HCT116 (cell line): ENCODE results near the gene UGT1A9. TPM values are rescaled to one million over a fixed set of nuclear protein-coding genes. Genes with fewer than 3 reads are reported as not detected.

Source experiments
- ATAC-seq: fragments of 200-7000 bp; cut with Tn5 transposase; 2 replicates; pipeline ENCODE4 v1.9.1; 2020; ENCODE audit warnings: mild to moderate bottlenecking, moderate library complexity
- BruUV-seq: library from RNA; stranded (reverse); fragments of 400-500 nt; replicated peaks from 2 replicates; lab custom pipeline; 2021; lab: Mats Ljungman, UMichigan
- CTCF ChIA-PET: fragments of 300-600 bp; sonication (Branson Sonifier 250); formaldehyde crosslinking; loops from one replicate; lab custom pipeline; 2021; ENCODE audit warnings: antibody characterized with exemption; lab: Charles Lee
- POLR2A ChIA-PET: fragments of 300-600, 350-600 bp; sonication (Branson Sonifier 250); formaldehyde crosslinking; loops from one replicate; lab custom pipeline; 2021; ENCODE audit warnings: antibody characterized with exemption; lab: Charles Lee
- RAD21 ChIA-PET, 2 experiments: fragments of 300-600 bp; sonication (Branson Sonifier 250); formaldehyde crosslinking; loops; one replicate each; lab custom pipeline; 2023; ENCODE audit warnings: low total read pairs in 2 of 2; ENCODE audit not compliant: uncharacterized antibody in 2 of 2, unreplicated experiment in 2 of 2, low non-redundant PET in 1 of 2; lab: Charles Lee
- DNase-seq: peaks from one replicate; pipeline ENCODE4 v3.0.0-alpha.2; 2010; ENCODE audit warnings: low read depth, low spot score
- H2AFZ ChIP-seq: fragments of 200-600 bp; shearing (Covaris generic), sonication (generic); 2 replicates; pipeline ENCODE4 v1.6.1; 2017; ENCODE audit warnings: low read depth, mixed run types, mixed read lengths, antibody characterized with exemption, low read length; ENCODE audit not compliant: poor library complexity, severe bottlenecking
- H3K27ac ChIP-seq: 2 replicates; pipeline ENCODE4 v1.5.1; 2012; ENCODE audit warnings: low read depth, low read length
- H3K27me3 ChIP-seq: fragments of 200-600 bp; sonication (generic); 2 replicates; pipeline ENCODE4 v1.6.1; 2016; ENCODE audit warnings: mixed run types, low read length, mixed read lengths; ENCODE audit not compliant: insufficient read depth
- H3K36me3 ChIP-seq, 2 experiments: fragments of 200-500 bp in 1 of 2; fragments of 200-600 bp in 1 of 2; sonication (Bioruptor generic) in 1 of 2; sonication (generic) in 1 of 2; 2 replicates each; pipeline versions ENCODE4 v1.5.1 to v1.6.1; 2014 to 2016; ENCODE audit warnings: low read length in 2 of 2, inconsistent platforms in 1 of 2, mixed read lengths in 1 of 2, mixed run types in 1 of 2; ENCODE audit not compliant: insufficient read depth in 2 of 2, control insufficient read depth in 1 of 2
- H3K4me1 ChIP-seq, 2 experiments: fragments of 200-600 bp in 1 of 2; sonication (generic) in 1 of 2; 2 replicates each; pipeline versions ENCODE4 v1.5.1 to v1.6.1; 2012 to 2017; ENCODE audit warnings: low read length in 2 of 2, inconsistent platforms in 1 of 2, mild to moderate bottlenecking in 1 of 2, mixed read lengths in 1 of 2, mixed run types in 1 of 2, moderate library complexity in 1 of 2; ENCODE audit not compliant: insufficient read depth in 2 of 2, control insufficient read depth in 1 of 2
- H3K4me2 ChIP-seq: fragments of 200-600 bp; sonication (generic); 2 replicates; pipeline ENCODE4 v1.6.1; 2017; ENCODE audit warnings: mixed run types, low read length, mixed read lengths
- H3K4me3 ChIP-seq, 2 experiments: fragments of 200-600 bp in 1 of 2; sonication (generic) in 1 of 2; replicated peaks in 1 of 2; 2 replicates each; pipeline ENCODE4 v1.5.1; 2011 to 2016; ENCODE audit warnings: low read length in 2 of 2, control low read depth in 1 of 2, low read depth in 1 of 2, mild to moderate bottlenecking in 1 of 2, mixed read lengths in 1 of 2, mixed run types in 1 of 2
- H3K79me2 ChIP-seq: fragments of 200-600 bp; sonication (generic); 2 replicates; pipeline ENCODE4 v1.6.1; 2017; ENCODE audit warnings: mild to moderate bottlenecking, mixed run types, low read length, moderate library complexity, mixed read lengths; ENCODE audit not compliant: insufficient read depth
- H3K9ac ChIP-seq: fragments of 200-600 bp; sonication (generic); 2 replicates; pipeline ENCODE4 v1.6.1; 2016; ENCODE audit warnings: low read length, mixed read lengths
- H3K9me2 ChIP-seq: fragments of 200-600 bp; sonication (generic), shearing (Covaris generic); 2 replicates; pipeline ENCODE4 v1.6.1; 2017; ENCODE audit warnings: mixed run types, mild to moderate bottlenecking, moderate library complexity; ENCODE audit not compliant: insufficient read depth
- H3K9me3 ChIP-seq, 2 experiments: fragments of 200-500 bp in 1 of 2; fragments of 200-600 bp in 1 of 2; sonication (Bioruptor generic) in 1 of 2; sonication (generic) in 1 of 2; 2 replicates each; pipeline ENCODE4 v1.6.1; 2014 to 2017; ENCODE audit warnings: low read length in 2 of 2, mixed read lengths in 2 of 2, inconsistent platforms in 1 of 2, low read depth in 1 of 2, mild to moderate bottlenecking in 1 of 2, mixed run types in 1 of 2, moderate library complexity in 1 of 2; ENCODE audit not compliant: control insufficient read depth in 1 of 2, insufficient read depth in 1 of 2
- H4K20me1 ChIP-seq: fragments of 200-600 bp; sonication (generic), shearing (Covaris generic); 2 replicates; pipeline ENCODE4 v1.6.1; 2017; ENCODE audit warnings: mixed run types, mild to moderate bottlenecking, moderate library complexity; ENCODE audit not compliant: insufficient read depth
- CBX3 ChIP-seq: IDR thresholded peaks from 2 replicates; pipeline ENCODE4 v1.6.1; 2012; ENCODE audit warnings: low read depth
- CEBPB ChIP-seq: IDR thresholded peaks from 2 replicates; pipeline ENCODE4 v1.6.1; 2012; ENCODE audit warnings: low read depth
- EGR1 ChIP-seq: IDR thresholded peaks from 2 replicates; pipeline ENCODE4 v1.6.1; 2012; ENCODE audit warnings: low read depth
- ELF1 ChIP-seq: IDR thresholded peaks from 2 replicates; pipeline ENCODE4 v1.6.1; 2012; ENCODE audit warnings: low read depth, borderline replicate concordance
- EZH2 ChIP-seq: fragments of 200-600 bp; sonication (generic); IDR thresholded peaks from 2 replicates; pipeline ENCODE4 v1.6.1; 2017; ENCODE audit warnings: antibody characterized with exemption, mixed run types
- EZH2phosphoT487 ChIP-seq: fragments of 200-600 bp; IDR thresholded peaks from 2 replicates; pipeline ENCODE4 v1.6.1; 2018; ENCODE audit warnings: antibody characterized with exemption, borderline replicate concordance
- FOSL1 ChIP-seq: IDR thresholded peaks from 2 replicates; pipeline ENCODE4 v1.6.1; 2012; ENCODE audit warnings: low read depth
- JUND ChIP-seq: IDR thresholded peaks from 2 replicates; pipeline ENCODE4 v1.6.1; 2012
- MAX ChIP-seq: IDR thresholded peaks from 2 replicates; pipeline ENCODE4 v1.6.1; 2012
- POLR2A ChIP-seq: IDR thresholded peaks from 2 replicates; pipeline ENCODE4 v1.7.0; 2011; ENCODE audit warnings: borderline replicate concordance; ENCODE audit not compliant: insufficient read depth, insufficient read length; ENCODE audit errors: extremely low read depth
- POLR2AphosphoS5 ChIP-seq: IDR thresholded peaks from 2 replicates; pipeline ENCODE4 v1.6.1; 2011; ENCODE audit warnings: mild to moderate bottlenecking, low read depth, low read length, moderate library complexity
- RAD21 ChIP-seq: IDR thresholded peaks from 2 replicates; pipeline ENCODE4 v1.6.1; 2012; ENCODE audit warnings: low read depth, mild to moderate bottlenecking
- REST ChIP-seq: IDR thresholded peaks from 2 replicates; pipeline ENCODE4 v1.6.1; 2012; ENCODE audit warnings: low read depth
- SIN3A ChIP-seq: IDR thresholded peaks from 2 replicates; pipeline ENCODE4 v1.6.1; 2012; ENCODE audit warnings: low read depth
- SP1 ChIP-seq: IDR thresholded peaks from 2 replicates; pipeline ENCODE4 v1.6.1; 2012; ENCODE audit warnings: low read depth
- SRF ChIP-seq: IDR thresholded peaks from 2 replicates; pipeline ENCODE4 v1.6.1; 2012; ENCODE audit warnings: low read depth
- TCF7L2 ChIP-seq: IDR thresholded peaks from 2 replicates; pipeline ENCODE4 v1.7.0; 2011; ENCODE audit warnings: borderline replicate concordance, inconsistent platforms; ENCODE audit not compliant: insufficient read depth, insufficient read length; ENCODE audit errors: extremely low read depth
- YY1 ChIP-seq: IDR thresholded peaks from 2 replicates; pipeline ENCODE4 v1.6.1; 2011; ENCODE audit warnings: low read length, low read depth, moderate library complexity, mild to moderate bottlenecking; ENCODE audit not compliant: insufficient replicate concordance; ENCODE audit errors: extremely low read depth
- ZFX ChIP-seq: fragments of 450-650 bp; IDR thresholded peaks from 2 replicates; pipeline ENCODE4 v1.6.1; 2017
- ZNF274 ChIP-seq: fragments of 200-500 bp; sonication (Bioruptor generic); IDR thresholded peaks from 2 replicates; pipeline ENCODE4 v1.6.1; 2014; ENCODE audit warnings: mild to moderate bottlenecking, low read depth, low read length, inconsistent platforms
- intact Hi-C: fragments of 100-400 bp; cut with micrococcal nuclease; formaldehyde crosslinking; loops from 2 replicates; pipeline ENCODE4 v1.10.0; 2022
- total RNA-seq: library from RNA; stranded (reverse); gene quantifications from one replicate; pipeline ENCODE4 v1.2.1, GENCODE V29; 2021; ENCODE audit not compliant: unreplicated experiment
- TF ChIP-seq, protein P1 (sequence below): IDR thresholded peaks from 2 replicates; pipeline ENCODE4 v1.6.1; 2012

Gene UGT1A9
- total RNA-seq, 1 experiment from 2014 or later: not detected

GRCh38 chr2:233658610-233659009, 13.1 kb upstream of the UGT1A9 start:
- ATAC-seq (no peak), DNase-seq (no peak)
- no peaks in the 10 kb centered on the region for H3K9me3 ChIP-seq
- no peak overlapping the region for H3K9ac ChIP-seq
- H3K4me2 ChIP-seq: no peak overlapping the region
- POLR2A ChIA-PET: no interaction called here
- no peak for TF ChIP-seq SIN3A
- TF ChIP-seq FOSL1: no peak
- TF ChIP-seq SP1: no peak
- no peak for TF ChIP-seq EGR1
- no peak for TF ChIP-seq EZH2
- no peak for TF ChIP-seq CEBPB
- TF ChIP-seq YY1: no peak
- TF ChIP-seq RAD21: no peak
- CTCF ChIA-PET: no interaction called here
- H3K9me2 ChIP-seq: no peaks in the 10 kb centered on the region
- intact Hi-C loops: no loop called here
- H3K27me3 ChIP-seq: peaks cover 7% of the 10 kb centered on the region; the same call in 1 of the 2 replicates
- H3K4me3 ChIP-seq: no peak overlapping the region
- no peaks in the 10 kb centered on the region for H4K20me1 ChIP-seq
- H3K36me3 ChIP-seq: no peaks in the 10 kb centered on the region
- BruUV-seq: no TSS peak
- no peaks in the 10 kb centered on the region for H3K79me2 ChIP-seq
- RAD21 ChIA-PET: no interaction called here
- H3K27ac ChIP-seq: no peak overlapping the region
- H3K4me1 ChIP-seq: no peaks in the 10 kb centered on the region
- no peak overlapping the region for H2AFZ ChIP-seq

DNA sequence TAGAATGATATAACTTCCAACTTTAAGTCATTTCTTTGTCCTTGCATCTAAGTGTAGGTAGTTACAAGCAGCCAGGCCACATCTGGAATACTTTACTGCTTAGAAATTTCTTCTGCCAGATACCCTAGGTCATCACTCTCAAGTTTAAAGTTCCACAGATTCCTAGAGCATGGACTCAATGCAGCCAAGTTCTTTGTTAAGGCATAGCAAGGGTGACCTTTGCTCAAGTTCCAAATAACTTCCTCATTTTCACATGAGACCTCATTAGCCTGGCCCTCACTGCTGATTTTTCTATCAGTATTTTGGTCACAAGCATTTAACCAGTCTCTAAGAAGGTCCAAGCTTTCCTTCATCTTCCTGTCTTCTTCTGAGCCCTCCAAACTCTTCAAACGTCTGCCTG, 7.8 kb upstream of the UGT1A9 start:
- Histone ChIP-seq H2AFZ (no peak overlapping the region), H3K4me2 (no peak overlapping the region), H3K79me2 (no peaks in the 10 kb centered on the region), H3K36me3 (no peaks in the 10 kb centered on the region), H3K4me3 (no peak overlapping the region), H3K9ac (no peak overlapping the region), H3K4me1 (no peaks in the 10 kb centered on the region), H3K9me3 (no peaks in the 10 kb centered on the region), H3K27me3 (peaks cover 7% of the 10 kb centered on the region; the same call in 1 of the 2 replicates), H3K27ac (no peak overlapping the region), H4K20me1 (no peaks in the 10 kb centered on the region), H3K9me2 (no peaks in the 10 kb centered on the region)
- no TSS peak for BruUV-seq
- ChIA-PET CTCF (no interaction called here), POLR2A (no interaction called here), RAD21 (no interaction called here)
- ATAC-seq: no peak
- intact Hi-C loops: no loop called here
- DNase-seq: no peak
- TF ChIP-seq JUND (no peak), CBX3 (no peak), MAX (no peak), TCF7L2 (no peak), ZNF274 (no peak), ZFX (no peak), POLR2A (no peak), CEBPB (no peak), EZH2 (no peak), SRF (no peak), ELF1 (no peak), FOSL1 (no peak), REST (no peak), POLR2AphosphoS5 (no peak), EZH2phosphoT487 (no peak), SP1 (no peak)
- TF ChIP-seq, protein P1, sequence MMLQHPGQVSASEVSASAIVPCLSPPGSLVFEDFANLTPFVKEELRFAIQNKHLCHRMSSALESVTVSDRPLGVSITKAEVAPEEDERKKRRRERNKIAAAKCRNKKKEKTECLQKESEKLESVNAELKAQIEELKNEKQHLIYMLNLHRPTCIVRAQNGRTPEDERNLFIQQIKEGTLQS: no peak
